Brain microvascular endothelial cell (primary cell): ENCODE results near the gene IGIP.

ENCODE experiments used
- DNase-seq: peaks from one replicate; pipeline ENCODE4 v3.0.0-alpha.2; 2020
- H3K27ac ChIP-seq: fragments of 250-450 bp; sonication (Bioruptor Pico); 2 replicates; pipeline ENCODE4 v1.5.1; 2020; ENCODE audit warnings: mild to moderate bottlenecking, moderate library complexity
- H3K27me3 ChIP-seq: fragments of 250-450 bp; sonication (Bioruptor Pico); replicated peaks from 2 replicates; pipeline ENCODE4 v1.5.1; 2020; ENCODE audit warnings: mild to moderate bottlenecking
- H3K36me3 ChIP-seq: fragments of 250-450 bp; sonication (Bioruptor Pico); replicated peaks from 2 replicates; pipeline ENCODE4 v1.5.1; 2020; ENCODE audit warnings: mild to moderate bottlenecking
- H3K4me3 ChIP-seq: 2 replicates; pipeline ENCODE4 v1.5.1; 2011; ENCODE audit warnings: low read depth, mild to moderate bottlenecking, control low read depth, low read length, moderate library complexity
- in situ Hi-C: cut with HindIII; loops from 2 replicates; pipeline ENCODE4 v1.10.0; 2017; ENCODE audit warnings: low sequenced_read_pairs, low pct_ligation_motif_present
- TF ChIP-seq, protein P1 (sequence below): IDR thresholded peaks from 2 replicates; pipeline ENCODE4 v1.5.1; 2011; ENCODE audit warnings: low read depth, mild to moderate bottlenecking, moderate library complexity, low read length, control low read depth, inconsistent platforms; ENCODE audit errors: missing control alignments

The IGIP gene

DNA sequence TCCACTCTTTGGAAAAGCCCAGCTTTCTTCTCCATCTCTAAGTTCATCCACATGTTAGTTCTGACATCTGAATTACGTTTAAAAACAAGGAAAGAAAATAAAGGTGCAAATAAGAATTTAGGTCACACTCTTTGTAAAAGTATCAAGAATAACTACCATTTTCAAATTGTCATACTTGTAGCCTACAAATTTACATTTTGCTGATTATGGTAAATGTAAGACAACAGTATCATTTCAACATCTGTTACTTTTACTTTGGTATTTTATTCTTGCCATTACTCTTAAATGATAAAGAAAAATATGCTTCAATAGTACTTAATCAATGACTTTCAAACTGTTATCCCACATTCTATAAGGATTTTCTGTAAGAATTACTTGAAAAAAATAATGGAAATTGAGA is 21.6 kb upstream of the IGIP start:
- peaks cover 4% of the 10 kb centered on the region for H3K27me3 ChIP-seq
- H3K4me3 ChIP-seq: no peak overlapping the region
- H3K27ac ChIP-seq: no peak overlapping the region
- no peak for DNase-seq
- TF ChIP-seq, protein P1, sequence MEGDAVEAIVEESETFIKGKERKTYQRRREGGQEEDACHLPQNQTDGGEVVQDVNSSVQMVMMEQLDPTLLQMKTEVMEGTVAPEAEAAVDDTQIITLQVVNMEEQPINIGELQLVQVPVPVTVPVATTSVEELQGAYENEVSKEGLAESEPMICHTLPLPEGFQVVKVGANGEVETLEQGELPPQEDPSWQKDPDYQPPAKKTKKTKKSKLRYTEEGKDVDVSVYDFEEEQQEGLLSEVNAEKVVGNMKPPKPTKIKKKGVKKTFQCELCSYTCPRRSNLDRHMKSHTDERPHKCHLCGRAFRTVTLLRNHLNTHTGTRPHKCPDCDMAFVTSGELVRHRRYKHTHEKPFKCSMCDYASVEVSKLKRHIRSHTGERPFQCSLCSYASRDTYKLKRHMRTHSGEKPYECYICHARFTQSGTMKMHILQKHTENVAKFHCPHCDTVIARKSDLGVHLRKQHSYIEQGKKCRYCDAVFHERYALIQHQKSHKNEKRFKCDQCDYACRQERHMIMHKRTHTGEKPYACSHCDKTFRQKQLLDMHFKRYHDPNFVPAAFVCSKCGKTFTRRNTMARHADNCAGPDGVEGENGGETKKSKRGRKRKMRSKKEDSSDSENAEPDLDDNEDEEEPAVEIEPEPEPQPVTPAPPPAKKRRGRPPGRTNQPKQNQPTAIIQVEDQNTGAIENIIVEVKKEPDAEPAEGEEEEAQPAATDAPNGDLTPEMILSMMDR: no peak
- H3K36me3 ChIP-seq: no peaks in the 10 kb centered on the region
- in situ Hi-C loops: no loop called here

DNA sequence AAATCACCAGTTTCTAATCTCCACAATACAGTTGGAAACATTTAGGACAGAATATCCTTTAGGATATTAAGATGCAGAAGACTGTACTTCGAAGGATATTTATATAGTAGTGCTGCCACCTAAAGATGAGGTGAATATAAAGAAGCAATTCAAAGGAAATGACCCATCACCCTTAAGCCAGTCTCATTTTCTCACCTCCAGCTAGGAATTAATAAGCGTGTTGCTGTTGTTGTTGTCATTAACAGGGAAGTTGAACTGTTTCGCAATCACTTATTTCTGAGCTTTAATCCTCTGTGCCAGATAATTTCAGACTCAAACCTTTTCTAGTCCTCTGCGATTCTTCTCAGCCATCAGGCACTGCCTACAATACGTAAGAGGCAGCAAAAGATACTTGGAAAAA is 19.6 kb upstream of the IGIP start:
- TF ChIP-seq, protein P1: no peak
- in situ Hi-C loops: no loop called here
- DNase-seq: no peak
- Histone ChIP-seq H3K4me3 (no peak overlapping the region), H3K27ac (no peak overlapping the region), H3K36me3 (no peaks in the 10 kb centered on the region), H3K27me3 (peaks cover 3% of the 10 kb centered on the region)

DNA sequence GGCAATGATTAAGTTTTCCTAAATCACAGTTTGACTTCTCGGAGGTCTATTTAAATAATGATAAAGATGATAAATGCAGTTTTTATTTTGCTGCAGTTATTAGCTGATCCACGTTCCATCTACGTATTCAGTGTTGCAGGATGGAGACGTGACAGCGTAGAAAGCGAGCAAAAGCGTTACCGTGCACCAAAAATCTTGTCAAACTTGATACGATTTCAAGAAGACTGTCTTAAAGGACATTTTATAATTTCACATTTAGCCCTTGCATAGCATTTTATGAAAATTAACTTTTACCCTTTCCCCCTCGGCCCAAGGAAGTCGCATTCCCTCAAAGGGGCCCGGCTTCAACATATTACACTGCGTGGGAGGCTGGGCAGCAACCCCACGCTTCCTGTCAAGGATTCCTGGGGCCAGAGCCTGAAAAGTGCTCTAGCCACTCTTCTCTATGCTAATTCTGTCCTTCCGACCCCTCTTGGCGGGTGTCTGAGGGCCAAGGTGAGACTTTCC is 18.9 kb upstream of the IGIP start:
- TF ChIP-seq, protein P1: no peak
- H3K27me3 ChIP-seq: peaks cover 3% of the 10 kb centered on the region
- DNase-seq: no peak
- in situ Hi-C loops: no loop called here
- peak overlapping the region; percentile 90 for H3K27ac ChIP-seq
- no peaks in the 10 kb centered on the region for H3K36me3 ChIP-seq
- peak overlapping the region; percentile 78 for H3K4me3 ChIP-seq

DNA sequence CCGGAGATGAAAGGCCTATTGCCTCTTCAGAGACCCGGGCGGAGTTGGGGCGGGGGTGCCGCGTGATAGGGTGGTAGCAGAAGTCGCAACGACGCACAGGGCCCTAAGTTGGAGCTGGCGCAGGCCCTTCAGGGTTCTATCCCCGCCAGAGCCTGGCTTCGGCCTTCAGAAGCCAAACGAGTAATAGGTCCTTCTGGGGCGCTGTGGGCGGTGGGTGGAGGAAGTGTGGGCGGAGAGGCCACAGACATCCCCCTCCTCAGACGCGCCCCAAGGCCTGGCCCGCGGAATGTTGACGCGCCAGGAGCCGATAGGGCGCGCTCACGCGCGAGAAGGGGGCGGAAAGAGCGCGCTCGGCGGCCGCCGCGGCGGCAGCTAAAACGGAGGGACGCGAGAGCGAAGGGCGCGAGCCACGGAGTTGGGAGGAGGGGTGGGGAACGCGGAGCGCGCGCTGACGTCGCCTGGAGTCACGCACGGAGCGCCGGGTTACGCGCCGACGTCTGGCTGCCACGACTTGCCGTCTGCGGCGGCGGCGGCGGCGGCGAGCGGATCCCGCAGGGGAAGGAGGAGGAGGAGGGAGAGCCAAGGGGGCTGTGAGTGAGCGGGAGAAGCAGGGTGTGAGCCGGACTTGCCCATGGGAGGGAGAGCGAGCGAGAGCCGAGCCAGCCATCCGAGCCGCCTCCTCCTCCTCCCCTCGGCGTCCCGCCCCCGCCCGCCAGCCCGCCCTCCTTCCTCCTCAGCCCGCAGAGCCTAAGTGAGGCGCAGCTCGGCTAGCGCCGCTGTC is 18.2 kb upstream of the IGIP start:
- peak overlapping the region; percentile 90 for H3K27ac ChIP-seq
- H3K36me3 ChIP-seq: no peaks in the 10 kb centered on the region
- DNase-seq: peak; percentile 88
- H3K27me3 ChIP-seq: peaks cover 3% of the 10 kb centered on the region
- peak overlapping the region; percentile 78 for H3K4me3 ChIP-seq
- in situ Hi-C loops: no loop called here
- TF ChIP-seq, protein P1: peak; percentile 24

DNA sequence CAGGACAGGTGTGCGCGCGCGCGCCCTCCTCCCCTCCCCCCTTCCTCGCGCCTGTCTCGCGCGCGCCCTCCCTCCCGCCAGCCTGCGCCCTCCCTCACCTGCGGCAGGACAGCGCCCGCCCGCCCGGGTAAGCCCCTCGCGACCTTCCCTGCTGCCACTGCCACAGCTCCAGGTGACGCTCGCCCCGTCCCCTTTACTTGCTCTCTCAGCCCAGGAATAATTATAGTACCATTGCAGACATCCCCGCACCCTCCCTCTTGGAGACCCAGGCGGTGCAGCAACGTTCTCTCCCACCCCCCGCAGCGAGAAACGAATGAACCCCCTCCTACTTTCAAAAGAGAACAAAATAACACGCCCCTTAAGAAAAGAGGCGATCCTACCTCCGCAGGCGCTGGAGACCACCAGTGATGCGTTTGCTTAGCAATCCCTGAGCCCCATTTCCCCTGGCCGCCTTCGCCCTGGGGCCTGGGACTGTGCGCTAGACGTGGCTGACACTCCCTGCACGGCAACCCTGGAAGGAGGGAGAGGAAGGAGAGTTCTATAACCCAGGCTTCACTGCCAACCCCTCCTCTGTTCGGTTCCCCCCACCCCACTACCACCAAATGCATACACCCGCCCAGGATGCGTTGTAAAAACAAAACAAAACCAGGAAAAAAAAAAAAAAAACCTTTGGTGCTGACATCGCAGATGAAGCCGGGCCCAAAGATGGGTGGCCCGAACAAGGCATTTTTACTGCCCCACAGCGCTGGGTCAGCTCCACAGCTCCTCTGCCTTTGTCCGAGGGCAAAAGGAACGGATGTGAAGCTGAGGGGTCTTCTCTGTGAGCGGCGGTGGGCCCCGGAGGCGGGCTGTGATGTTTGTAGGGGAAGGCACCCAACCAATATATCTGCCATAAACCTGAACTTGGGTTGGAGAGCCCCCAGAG is 17.4 kb upstream of the IGIP start:
- in situ Hi-C loops: no loop called here
- DNase-seq: no peak
- Histone ChIP-seq H3K36me3 (no peaks in the 10 kb centered on the region), H3K27me3 (peaks cover 3% of the 10 kb centered on the region), H3K27ac (peak overlapping the region; percentile 90), H3K4me3 (peak overlapping the region; percentile 78)
- TF ChIP-seq, protein P1: no peak
